Caco-2 (cell line): ENCODE data around the gene PDE4D. TPM values are rescaled to one million over a fixed set of nuclear protein-coding genes. Genes with fewer than 3 reads are reported as not detected.

ENCODE experiments used
- BruUV-seq: library from RNA; stranded (reverse); fragments of 400-500 nt; replicated peaks from 2 replicates; lab custom pipeline; 2021; lab: Mats Ljungman, UMichigan
- CTCF ChIA-PET: fragments of 300-600 bp; sonication (Branson Sonifier 250); formaldehyde crosslinking; loops from one replicate; lab custom pipeline; 2022; ENCODE audit warnings: antibody characterized with exemption; lab: Charles Lee
- POLR2A ChIA-PET: fragments of 300-600 bp; sonication (Branson Sonifier 250); formaldehyde crosslinking; loops from one replicate; lab custom pipeline; 2022; ENCODE audit warnings: antibody characterized with exemption; lab: Charles Lee
- DNase-seq, 2 experiments: peaks; one replicate each; pipeline versions ENCODE4 v3.0.0 to v3.0.0-alpha.2; 2020 to 2022
- H3K27me3 ChIP-seq: replicated peaks from 2 replicates; pipeline ENCODE4 v1.6.0; 2011; ENCODE audit warnings: low read length; ENCODE audit not compliant: control insufficient read depth, insufficient read depth
- H3K36me3 ChIP-seq: 2 replicates; pipeline ENCODE4 v1.5.1; 2011; ENCODE audit warnings: low read length; ENCODE audit not compliant: control insufficient read depth, insufficient read depth
- H3K4me1 ChIP-seq: fragments of 250-450 bp; sonication (Bioruptor Pico); 2 replicates; pipeline ENCODE4 v1.5.1; 2020; ENCODE audit warnings: mild to moderate bottlenecking
- H3K4me3 ChIP-seq: 2 replicates; pipeline ENCODE4 v1.5.1; 2011; ENCODE audit warnings: low read depth, mild to moderate bottlenecking, control low read depth, low read length
- H3K9me3 ChIP-seq: fragments of 250-450 bp; sonication (Bioruptor Pico); 2 replicates; pipeline ENCODE4 v1.5.1; 2020; ENCODE audit warnings: mild to moderate bottlenecking, moderate library complexity
- H3K27ac Mint-ChIP-seq: one replicate; pipeline ENCODE4 v1.8.0; 2022; ENCODE audit warnings: mixed read lengths; ENCODE audit not compliant: unreplicated experiment
- H3K27me3 Mint-ChIP-seq: one replicate; pipeline ENCODE4 v1.8.0; 2022; ENCODE audit warnings: mixed read lengths; ENCODE audit not compliant: insufficient read depth, unreplicated experiment
- H3K36me3 Mint-ChIP-seq: one replicate; pipeline ENCODE4 v1.8.0; 2022; ENCODE audit warnings: mild to moderate bottlenecking, mixed read lengths; ENCODE audit not compliant: insufficient read depth, unreplicated experiment
- H3K4me1 Mint-ChIP-seq: one replicate; pipeline ENCODE4 v1.8.0; 2022; ENCODE audit warnings: low read depth, mixed read lengths; ENCODE audit not compliant: unreplicated experiment
- H3K4me3 Mint-ChIP-seq: one replicate; pipeline ENCODE4 v1.8.0; 2022; ENCODE audit warnings: mild to moderate bottlenecking, moderate library complexity, mixed read lengths; ENCODE audit not compliant: unreplicated experiment
- H3K9me3 Mint-ChIP-seq: one replicate; pipeline ENCODE4 v1.8.0; 2022; ENCODE audit warnings: mixed read lengths; ENCODE audit not compliant: unreplicated experiment
- intact Hi-C: fragments of 100-400 bp; cut with micrococcal nuclease; formaldehyde crosslinking; loops from one replicate; pipeline ENCODE4 v1.10.0; 2022; ENCODE audit not compliant: unreplicated experiment
- total RNA-seq: library from RNA; stranded (reverse); gene quantifications from 2 replicates; pipeline ENCODE4 v1.2.3, GENCODE V29; 2022
- TF ChIP-seq, protein P1 (sequence below), 2 experiments: fragments of 200-600 bp in 1 of 2; IDR thresholded peaks; 1 replicate in 1 of 2; 2 replicates in 1 of 2; pipeline versions ENCODE4 v1.5.1 to v1.8.0; 2011 to 2022; ENCODE audit warnings: antibody characterized with exemption in 1 of 2, control low read depth in 1 of 2, inconsistent platforms in 1 of 2, low read depth in 1 of 2, low read length in 1 of 2, mild to moderate bottlenecking in 1 of 2, moderate library complexity in 1 of 2; ENCODE audit not compliant: insufficient read depth in 1 of 2, severe bottlenecking in 1 of 2, unreplicated experiment in 1 of 2

Gene PDE4D
- total RNA-seq, 1 experiment from 2014 or later, result 89.8 TPM

DNA sequence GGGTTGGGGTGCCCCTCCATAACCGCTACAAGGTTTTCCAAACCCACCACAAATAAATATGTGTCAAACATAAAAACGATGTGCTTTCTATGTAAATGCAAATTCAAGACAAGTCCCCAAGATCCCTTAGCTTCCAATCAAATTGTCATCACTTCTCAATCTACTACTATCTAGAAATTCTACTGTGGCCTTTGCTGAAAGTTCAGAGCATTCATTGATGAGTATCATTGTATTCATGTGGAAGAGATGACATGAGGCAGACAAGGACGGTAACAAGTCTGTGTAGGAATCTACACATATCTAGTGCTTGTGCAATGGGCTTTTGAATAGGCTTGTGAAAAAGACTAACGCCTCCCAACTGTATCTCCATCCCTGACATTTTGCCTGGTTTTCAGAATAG lies 524.6 kb downstream of the PDE4D start:
- no peak for DNase-seq
- Mint-ChIP-seq H3K27me3 (no peaks in the 10 kb centered on the region), H3K36me3 (no peaks in the 10 kb centered on the region), H3K9me3 (peaks cover 5% of the 10 kb centered on the region), H3K4me1 (no peaks in the 10 kb centered on the region), H3K27ac (no peak overlapping the region), H3K4me3 (no peak overlapping the region)
- no TSS peak for BruUV-seq
- ChIA-PET CTCF (interaction anchor here (0.6 to 1.9 kb wide), 2 partner anchors 180 to 256 kb away, joined by 5 to 23 read pairs; no protein-coding TSS in a partner anchor), POLR2A (no interaction called here)
- TF ChIP-seq, protein P1, sequence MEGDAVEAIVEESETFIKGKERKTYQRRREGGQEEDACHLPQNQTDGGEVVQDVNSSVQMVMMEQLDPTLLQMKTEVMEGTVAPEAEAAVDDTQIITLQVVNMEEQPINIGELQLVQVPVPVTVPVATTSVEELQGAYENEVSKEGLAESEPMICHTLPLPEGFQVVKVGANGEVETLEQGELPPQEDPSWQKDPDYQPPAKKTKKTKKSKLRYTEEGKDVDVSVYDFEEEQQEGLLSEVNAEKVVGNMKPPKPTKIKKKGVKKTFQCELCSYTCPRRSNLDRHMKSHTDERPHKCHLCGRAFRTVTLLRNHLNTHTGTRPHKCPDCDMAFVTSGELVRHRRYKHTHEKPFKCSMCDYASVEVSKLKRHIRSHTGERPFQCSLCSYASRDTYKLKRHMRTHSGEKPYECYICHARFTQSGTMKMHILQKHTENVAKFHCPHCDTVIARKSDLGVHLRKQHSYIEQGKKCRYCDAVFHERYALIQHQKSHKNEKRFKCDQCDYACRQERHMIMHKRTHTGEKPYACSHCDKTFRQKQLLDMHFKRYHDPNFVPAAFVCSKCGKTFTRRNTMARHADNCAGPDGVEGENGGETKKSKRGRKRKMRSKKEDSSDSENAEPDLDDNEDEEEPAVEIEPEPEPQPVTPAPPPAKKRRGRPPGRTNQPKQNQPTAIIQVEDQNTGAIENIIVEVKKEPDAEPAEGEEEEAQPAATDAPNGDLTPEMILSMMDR (IDR thresholded peaks at IDR 0.05; ENCODE audit: insufficient read depth in 1 of 2, low read depth in 1 of 2, low read length in 1 of 2, severe bottlenecking in 1 of 2, unreplicated experiment in 1 of 2), result no peak
- Histone ChIP-seq H3K36me3 (no peaks in the 10 kb centered on the region), H3K4me3 (no peak overlapping the region), H3K9me3 (no peaks in the 10 kb centered on the region), H3K27me3 (no peaks in the 10 kb centered on the region), H3K4me1 (no peaks in the 10 kb centered on the region)
- intact Hi-C loops, result loop anchor here (1.0 to 5.0 kb wide), 3 partner anchors 34 to 482 kb away; no protein-coding TSS in a partner anchor

DNA sequence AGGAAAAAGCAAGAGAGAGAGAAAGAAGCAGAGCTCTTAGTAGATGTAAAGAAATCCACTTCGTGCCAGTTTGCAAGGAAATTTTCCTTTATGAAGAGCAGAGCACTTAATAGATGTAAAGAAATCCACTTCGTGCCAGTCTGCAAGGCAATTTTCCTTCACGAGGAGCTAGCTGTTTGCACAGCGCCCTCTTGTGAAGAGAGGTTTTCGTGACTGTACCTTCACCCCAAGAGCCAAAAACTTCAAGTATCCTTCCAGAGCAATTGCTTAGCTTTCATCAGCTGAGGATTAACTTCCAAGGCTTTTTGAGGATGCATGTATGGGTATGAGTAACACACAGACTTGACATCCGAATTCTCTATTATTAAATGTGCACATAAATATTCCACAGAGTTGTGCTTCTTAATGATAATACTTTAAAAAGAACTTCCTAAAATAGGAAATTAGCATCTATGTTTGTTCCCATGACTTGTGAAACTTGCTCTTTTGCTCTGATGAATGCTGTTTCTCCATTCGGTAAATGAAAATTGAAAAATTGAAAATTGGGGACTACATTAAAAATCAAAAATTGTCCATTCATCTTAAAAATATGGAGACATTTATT lies 525.6 kb downstream of the PDE4D start:
- H3K9me3 ChIP-seq, result no peaks in the 10 kb centered on the region
- no peak overlapping the region for H3K4me3 Mint-ChIP-seq
- no peak overlapping the region for H3K4me3 ChIP-seq
- no TSS peak for BruUV-seq
- no peaks in the 10 kb centered on the region for H3K4me1 ChIP-seq
- no peaks in the 10 kb centered on the region for H3K27me3 Mint-ChIP-seq
- H3K4me1 Mint-ChIP-seq, result no peaks in the 10 kb centered on the region
- H3K9me3 Mint-ChIP-seq, result no peaks in the 10 kb centered on the region
- intact Hi-C loops, result loop anchor here (1.0 to 5.0 kb wide), 4 partner anchors 33 to 481 kb away; no protein-coding TSS in a partner anchor
- no peaks in the 10 kb centered on the region for H3K36me3 ChIP-seq
- POLR2A ChIA-PET, result no interaction called here
- no peaks in the 10 kb centered on the region for H3K36me3 Mint-ChIP-seq
- H3K27me3 ChIP-seq, result no peaks in the 10 kb centered on the region
- H3K27ac Mint-ChIP-seq, result no peak overlapping the region
- TF ChIP-seq, protein P1 (IDR thresholded peaks at IDR 0.05; ENCODE audit: insufficient read depth in 1 of 2, low read depth in 1 of 2, low read length in 1 of 2, severe bottlenecking in 1 of 2, unreplicated experiment in 1 of 2), result peak; percentile 67 to 87
- CTCF ChIA-PET, result interaction anchor here (0.6 to 1.9 kb wide), 13 partner anchors 10 to 481 kb away, joined by 3 to 23 read pairs (median 6); no protein-coding TSS in a partner anchor
- DNase-seq, result peak; percentile 63

DNA sequence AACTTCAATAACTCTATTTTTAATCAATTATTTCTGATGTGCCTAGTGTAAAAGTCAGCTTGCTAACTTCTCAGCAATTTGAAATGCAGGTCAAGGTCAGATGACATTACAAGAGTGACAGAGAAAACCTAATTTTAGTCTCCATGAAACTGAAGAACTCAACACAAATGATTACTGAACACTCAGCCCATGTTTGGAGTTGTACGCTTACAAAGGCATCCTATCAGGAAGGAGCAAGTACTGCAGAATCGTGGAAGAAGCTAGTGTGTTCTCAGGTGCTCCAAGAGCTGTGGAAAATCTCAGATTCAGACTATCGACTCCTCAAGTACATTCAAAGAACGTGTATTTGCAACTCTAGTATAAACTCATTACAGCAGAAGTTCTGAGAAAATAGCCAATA lies 526.7 kb downstream of the PDE4D start:
- Mint-ChIP-seq H3K4me1 (no peaks in the 10 kb centered on the region), H3K27ac (no peak overlapping the region)
- BruUV-seq, result no TSS peak

More for the DNA sequence above, 526.7 kb downstream of the PDE4D start:
- Mint-ChIP-seq H3K9me3 (no peaks in the 10 kb centered on the region), H3K4me3 (no peak overlapping the region), H3K27me3 (no peaks in the 10 kb centered on the region), H3K36me3 (no peaks in the 10 kb centered on the region)
- Histone ChIP-seq H3K9me3 (no peaks in the 10 kb centered on the region), H3K4me1 (no peaks in the 10 kb centered on the region), H3K4me3 (no peak overlapping the region), H3K27me3 (no peaks in the 10 kb centered on the region), H3K36me3 (no peaks in the 10 kb centered on the region)
- CTCF ChIA-PET, result interaction anchor here (1.6 kb wide), 1 partner anchor 171 kb away, joined by 6 read pairs; no protein-coding TSS in a partner anchor
- no peak for DNase-seq
- TF ChIP-seq, protein P1 (IDR thresholded peaks at IDR 0.05; ENCODE audit: insufficient read depth in 1 of 2, low read depth in 1 of 2, low read length in 1 of 2, severe bottlenecking in 1 of 2, unreplicated experiment in 1 of 2), result no peak
- intact Hi-C loops, result loop anchor here (1.0 to 5.0 kb wide), 2 partner anchors 178 to 479 kb away; no protein-coding TSS in a partner anchor
- POLR2A ChIA-PET, result no interaction called here
